Measurements from ENCODE around the gene GRIFIN. TPM values are rescaled to one million over a fixed set of nuclear protein-coding genes. Genes with fewer than 3 reads are reported as not detected.

Gene GRIFIN
- total RNA-seq, 1 donor, result not detected

- peaks cover 13% of the 10 kb centered on the region for H3K4me1 ChIP-seq (ENCODE audit: insufficient read depth, low read length)
- no peak overlapping the region for H3K4me3 ChIP-seq (ENCODE audit: low read length)
- no peaks in the 10 kb centered on the region for H3K9me3 ChIP-seq (ENCODE audit: low read depth, low read length)
- H3K27me3 ChIP-seq (ENCODE audit: insufficient read depth, low read length), result no peaks in the 10 kb centered on the region
Measured at GRCh38 chr7:2479276-2480069, 3.3 kb upstream of the GRIFIN start.

- Histone ChIP-seq H3K4me3 (ENCODE audit: low read length) (no peak overlapping the region), H3K4me1 (ENCODE audit: insufficient read depth, low read length) (peaks cover 13% of the 10 kb centered on the region), H3K27me3 (ENCODE audit: insufficient read depth, low read length) (no peaks in the 10 kb centered on the region), H3K9me3 (ENCODE audit: low read depth, low read length) (no peaks in the 10 kb centered on the region)
Measured at GRCh38 chr7:2478800-2479199, 2.6 kb upstream of the GRIFIN start.

- Histone ChIP-seq H3K27me3 (ENCODE audit: insufficient read depth, low read length) (no peaks in the 10 kb centered on the region), H3K9me3 (ENCODE audit: low read depth, low read length) (no peaks in the 10 kb centered on the region), H3K4me3 (ENCODE audit: low read length) (no peak overlapping the region), H3K4me1 (ENCODE audit: insufficient read depth, low read length) (peaks cover 13% of the 10 kb centered on the region)
Measured at GRCh38 chr7:2478399-2478785, 2.2 kb upstream of the GRIFIN start.

- Histone ChIP-seq H3K27me3 (ENCODE audit: insufficient read depth, low read length) (no peaks in the 10 kb centered on the region), H3K9me3 (ENCODE audit: low read depth, low read length) (no peaks in the 10 kb centered on the region), H3K4me3 (ENCODE audit: low read length) (no peak overlapping the region), H3K4me1 (ENCODE audit: insufficient read depth, low read length) (peaks cover 13% of the 10 kb centered on the region)
Measured at GRCh38 chr7:2477447-2478398, 1.5 kb upstream of the GRIFIN start.

- Histone ChIP-seq H3K4me1 (ENCODE audit: insufficient read depth, low read length) (peaks cover 13% of the 10 kb centered on the region), H3K9me3 (ENCODE audit: low read depth, low read length) (no peaks in the 10 kb centered on the region), H3K27me3 (ENCODE audit: insufficient read depth, low read length) (no peaks in the 10 kb centered on the region), H3K4me3 (ENCODE audit: low read length) (no peak overlapping the region)
Measured at GRCh38 chr7:2476776-2477446, 713 bp upstream of the GRIFIN start.

GRCh38 chr7:2475678-2476015, 551 bp downstream of the GRIFIN start:
- H3K27me3 ChIP-seq (ENCODE audit: insufficient read depth, low read length), result no peaks in the 10 kb centered on the region
- H3K4me3 ChIP-seq (ENCODE audit: low read length), result no peak overlapping the region

GRCh38 chr7:2474813-2475677, 1.2 kb downstream of the GRIFIN start:
- no peaks in the 10 kb centered on the region for H3K27me3 ChIP-seq (ENCODE audit: insufficient read depth, low read length)
- no peaks in the 10 kb centered on the region for H3K9me3 ChIP-seq (ENCODE audit: low read depth, low read length)
- H3K4me1 ChIP-seq (ENCODE audit: insufficient read depth, low read length), result peaks cover 15% of the 10 kb centered on the region
- no peak overlapping the region for H3K4me3 ChIP-seq (ENCODE audit: low read length)

More at GRCh38 chr7:2475678-2476015, 551 bp downstream of the GRIFIN start:
- Histone ChIP-seq H3K9me3 (ENCODE audit: low read depth, low read length) (no peaks in the 10 kb centered on the region), H3K4me1 (ENCODE audit: insufficient read depth, low read length) (peaks cover 13% of the 10 kb centered on the region)

- Histone ChIP-seq H3K9me3 (ENCODE audit: low read depth, low read length) (no peaks in the 10 kb centered on the region), H3K4me1 (ENCODE audit: insufficient read depth, low read length) (peaks cover 23% of the 10 kb centered on the region), H3K4me3 (ENCODE audit: low read length) (no peak overlapping the region), H3K27me3 (ENCODE audit: insufficient read depth, low read length) (no peaks in the 10 kb centered on the region)
Measured at GRCh38 chr7:2474224-2474623, 2.0 kb downstream of the GRIFIN start.

- Histone ChIP-seq H3K27me3 (ENCODE audit: insufficient read depth, low read length) (no peaks in the 10 kb centered on the region), H3K4me1 (ENCODE audit: insufficient read depth, low read length) (peaks cover 27% of the 10 kb centered on the region), H3K9me3 (ENCODE audit: low read depth, low read length) (no peaks in the 10 kb centered on the region), H3K4me3 (ENCODE audit: low read length) (no peak overlapping the region)
Measured at GRCh38 chr7:2473496-2474180, 2.6 kb downstream of the GRIFIN start.

- H3K27me3 ChIP-seq (ENCODE audit: insufficient read depth, low read length), result no peaks in the 10 kb centered on the region
- H3K4me3 ChIP-seq (ENCODE audit: low read length), result no peak overlapping the region
- H3K9me3 ChIP-seq (ENCODE audit: low read depth, low read length), result no peaks in the 10 kb centered on the region
- peaks cover 20% of the 10 kb centered on the region for H3K4me1 ChIP-seq (ENCODE audit: insufficient read depth, low read length)
Measured at GRCh38 chr7:2472739-2473138, 3.5 kb downstream of the GRIFIN start.

- no peaks in the 10 kb centered on the region for H3K27me3 ChIP-seq (ENCODE audit: insufficient read depth, low read length)
- H3K4me1 ChIP-seq (ENCODE audit: insufficient read depth, low read length), result peaks cover 14% of the 10 kb centered on the region
- H3K4me3 ChIP-seq (ENCODE audit: low read length), result no peak overlapping the region
- H3K9me3 ChIP-seq (ENCODE audit: low read depth, low read length), result no peaks in the 10 kb centered on the region
Measured at GRCh38 chr7:2471396-2471795, 4.8 kb downstream of the GRIFIN start.

GRCh38 chr7:2471022-2471329, 5.2 kb downstream of the GRIFIN start:
- no peaks in the 10 kb centered on the region for H3K9me3 ChIP-seq (ENCODE audit: low read depth, low read length)
- no peaks in the 10 kb centered on the region for H3K27me3 ChIP-seq (ENCODE audit: insufficient read depth, low read length)
- peaks cover 14% of the 10 kb centered on the region for H3K4me1 ChIP-seq (ENCODE audit: insufficient read depth, low read length)
- no peak overlapping the region for H3K4me3 ChIP-seq (ENCODE audit: low read length)

GRCh38 chr7:2470204-2471021, 5.8 kb downstream of the GRIFIN start:
- Histone ChIP-seq H3K9me3 (ENCODE audit: low read depth, low read length) (no peaks in the 10 kb centered on the region), H3K4me1 (ENCODE audit: insufficient read depth, low read length) (peaks cover 14% of the 10 kb centered on the region), H3K27me3 (ENCODE audit: insufficient read depth, low read length) (no peaks in the 10 kb centered on the region), H3K4me3 (ENCODE audit: low read length) (no peak overlapping the region)
